ENCODE measurements around the gene NMNAT2.

The NMNAT2 gene

DNA sequence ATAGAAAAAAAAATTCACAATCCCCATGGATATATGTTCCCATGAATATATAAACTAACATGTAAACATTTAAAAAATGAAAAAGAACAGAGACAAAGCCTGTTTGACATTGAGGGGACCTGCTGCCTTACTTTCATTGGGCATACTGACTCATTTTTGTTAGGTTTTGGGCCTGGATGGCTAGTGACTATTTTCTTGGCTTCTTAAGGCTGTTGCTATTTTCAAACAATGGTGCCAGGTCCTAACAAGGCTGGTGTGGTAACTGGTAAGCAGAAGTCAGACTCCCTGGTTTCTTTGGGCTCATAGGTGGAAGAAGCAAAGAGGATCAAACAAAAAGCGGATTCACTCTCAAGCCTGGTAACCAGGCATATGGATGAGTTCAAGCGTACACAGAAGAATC lies 181.1 kb downstream of the NMNAT2 start:
- no peak for DNase-seq (ENCODE audit: low spot score)

GRCh38 chr1:183236158-183236725 lies 181.9 kb downstream of the NMNAT2 start:
- no peak for DNase-seq (ENCODE audit: low spot score)

GRCh38 chr1:183235503-183235902 lies 182.7 kb downstream of the NMNAT2 start:
- DNase-seq (ENCODE audit: low spot score) = no peak

GRCh38 chr1:183234660-183235476 lies 183.3 kb downstream of the NMNAT2 start:
- DNase-seq (ENCODE audit: low spot score) = peak; percentile 79

DNA sequence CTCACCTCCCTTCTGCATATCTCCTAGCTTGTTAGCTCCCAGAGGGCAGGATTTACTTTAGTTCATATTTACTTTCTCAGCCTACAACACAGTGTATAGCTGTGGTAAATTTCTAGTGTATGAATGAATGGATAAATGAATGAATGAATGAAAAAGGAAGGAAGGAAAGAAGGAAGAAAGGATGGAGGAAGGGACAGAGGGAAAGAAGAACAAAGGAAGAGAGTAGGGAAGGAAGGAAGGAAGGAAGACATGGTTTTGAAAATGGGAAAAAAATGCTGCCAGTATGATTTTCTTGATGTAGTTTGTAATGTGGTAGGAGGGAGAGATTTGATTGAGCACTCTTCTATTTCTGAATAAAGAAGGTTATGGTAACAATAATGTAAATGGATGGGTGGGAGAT lies 185.1 kb downstream of the NMNAT2 start:
- DNase-seq (ENCODE audit: low spot score) = no peak

DNA sequence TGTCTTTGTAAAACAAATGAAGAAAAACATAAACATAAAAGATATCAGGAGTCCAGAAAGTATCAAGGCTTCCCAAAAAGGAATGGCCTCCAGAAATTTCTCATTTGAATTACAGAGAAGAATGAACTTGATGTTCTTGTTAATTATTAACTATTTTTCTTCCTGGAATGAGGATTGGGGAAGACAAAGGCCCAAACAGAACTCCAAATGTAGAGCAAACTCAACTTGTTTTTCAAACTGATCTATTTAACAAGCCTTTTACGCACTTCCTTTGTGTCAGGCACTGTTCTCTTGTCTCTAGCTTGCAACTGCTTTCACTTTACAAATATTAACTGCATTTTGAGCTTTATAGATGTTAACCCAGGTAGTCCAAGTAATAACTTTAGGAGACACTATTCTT lies 186.6 kb downstream of the NMNAT2 start:
- DNase-seq (ENCODE audit: low spot score) = no peak

DNA sequence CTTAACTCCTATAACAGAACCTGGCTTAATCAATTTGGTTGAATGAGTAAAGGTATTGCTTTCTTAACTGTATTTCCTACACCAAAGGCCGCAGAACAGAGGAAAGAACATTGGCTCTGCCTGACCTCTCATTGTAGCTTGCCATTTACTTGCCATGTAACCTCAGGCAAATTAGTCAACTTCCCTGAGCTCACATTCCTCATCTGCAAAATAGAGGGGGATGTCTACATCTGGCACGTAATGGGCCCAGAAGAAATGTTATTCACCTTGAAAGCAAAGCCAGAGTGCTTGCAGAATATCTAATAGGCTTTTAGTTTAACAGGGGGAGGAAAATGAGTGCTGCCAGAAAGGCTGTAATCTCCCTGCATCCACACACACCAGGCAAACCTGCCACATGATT lies 187.8 kb downstream of the NMNAT2 start:
- no peak for DNase-seq (ENCODE audit: low spot score)

GRCh38 chr1:183228347-183229220 lies 189.6 kb downstream of the NMNAT2 start:
- DNase-seq (ENCODE audit: low spot score) = no peak

DNA sequence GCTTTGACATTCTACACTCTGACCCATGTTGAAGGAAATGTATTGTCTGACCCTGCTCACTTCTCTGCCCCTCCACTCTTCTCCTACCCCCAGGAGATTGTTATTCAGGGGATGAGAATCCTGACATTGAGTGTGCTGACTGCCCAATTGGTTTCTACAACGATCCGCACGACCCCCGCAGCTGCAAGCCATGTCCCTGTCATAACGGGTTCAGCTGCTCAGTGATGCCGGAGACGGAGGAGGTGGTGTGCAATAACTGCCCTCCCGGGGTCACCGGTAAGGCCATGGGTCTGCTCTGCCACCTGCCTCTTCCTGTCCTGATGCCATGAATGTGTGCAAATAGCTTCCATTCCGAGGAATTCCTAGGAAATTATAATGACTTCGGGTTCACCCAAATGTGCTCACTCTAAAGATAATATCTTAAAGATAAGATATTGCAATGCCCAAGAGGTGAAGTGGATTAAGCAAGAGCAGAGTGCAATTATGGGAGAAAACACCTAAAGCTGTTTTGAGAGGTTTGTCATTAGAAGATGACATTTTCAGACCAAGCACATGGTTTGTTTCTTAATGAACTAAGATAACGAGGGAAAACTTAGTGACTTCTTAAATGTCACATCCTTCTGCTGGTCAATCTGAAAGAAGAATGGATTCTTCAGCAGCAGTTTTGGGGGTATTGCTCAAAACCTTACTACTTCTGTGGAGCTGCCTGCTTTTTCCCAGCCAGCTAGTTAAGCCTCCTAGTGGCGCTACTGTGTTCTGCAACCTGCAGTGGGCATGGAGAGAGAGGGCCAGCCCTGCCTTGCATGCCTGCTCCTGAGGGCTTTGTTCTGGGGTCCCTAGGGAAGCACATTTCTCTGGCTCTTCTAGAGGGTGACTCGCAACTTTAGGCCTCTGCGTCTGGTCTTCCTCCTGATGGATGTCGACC lies 190.5 kb downstream of the NMNAT2 start:
- peak; percentile 74 for DNase-seq (ENCODE audit: low spot score)

DNA sequence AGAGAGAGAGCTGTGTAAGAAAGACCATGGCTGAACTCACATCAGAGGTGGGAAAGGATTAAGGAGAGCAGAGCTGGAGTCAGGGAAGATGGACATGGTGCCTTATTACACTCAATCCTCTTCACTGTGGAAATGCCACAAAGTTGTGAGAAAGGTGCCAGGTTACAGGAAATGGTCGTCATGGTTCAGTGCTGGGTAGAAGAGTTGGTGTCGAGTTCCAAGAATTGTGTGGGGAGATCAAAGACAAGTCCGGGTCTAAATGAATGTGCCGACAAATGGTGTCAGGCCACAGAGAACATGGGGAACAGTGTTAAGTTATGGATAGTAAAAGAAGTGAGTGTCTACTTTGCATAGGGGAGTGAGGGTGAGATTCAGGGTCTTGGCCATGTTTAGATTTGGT lies 191.2 kb downstream of the NMNAT2 start:
- DNase-seq (ENCODE audit: low spot score) = peak; percentile 39

DNA sequence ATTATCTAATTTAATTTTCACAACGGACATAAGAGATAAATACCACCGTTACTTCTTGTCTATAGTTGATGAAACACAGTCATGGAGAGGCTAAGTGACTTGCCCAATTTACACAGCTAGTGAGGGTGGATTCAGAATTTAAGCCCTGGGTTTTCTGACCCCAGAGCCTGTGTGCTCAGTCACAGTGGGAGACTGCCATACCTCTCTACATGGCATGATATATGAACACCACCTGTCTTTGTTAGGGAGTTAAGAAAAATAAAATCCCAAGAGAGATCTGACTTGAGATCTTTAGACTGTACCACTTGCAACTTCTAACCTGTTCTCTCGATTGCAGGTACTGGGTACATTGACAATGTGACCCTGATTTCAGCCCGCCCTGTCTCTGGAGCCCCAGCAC lies 191.8 kb downstream of the NMNAT2 start:
- no peak for DNase-seq (ENCODE audit: low spot score)

DNA sequence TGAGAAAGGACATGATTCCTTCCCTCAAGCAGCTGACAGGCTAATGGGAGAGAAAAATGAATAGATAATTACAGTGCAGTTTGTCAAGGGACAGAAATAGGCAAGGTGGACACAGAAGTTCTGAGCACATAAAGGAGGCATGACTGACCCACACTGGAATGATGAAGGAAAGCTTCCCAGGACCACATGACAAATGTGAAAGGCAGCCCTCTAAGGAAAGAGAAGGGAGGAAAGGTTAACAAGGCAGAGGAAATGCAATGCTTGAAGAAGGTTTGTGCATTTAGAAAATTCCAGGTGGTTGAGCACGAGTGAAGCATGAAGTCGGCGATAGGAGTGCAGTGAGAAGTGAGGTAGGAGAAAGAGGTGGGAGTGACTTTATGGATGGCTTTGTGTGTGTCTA lies 194.7 kb downstream of the NMNAT2 start:
- DNase-seq (ENCODE audit: low spot score) = no peak

GRCh38 chr1:183222909-183223308 lies 195.3 kb downstream of the NMNAT2 start:
- DNase-seq (ENCODE audit: low spot score) = no peak

GRCh38 chr1:183219616-183220009 lies 198.6 kb downstream of the NMNAT2 start:
- no peak for DNase-seq (ENCODE audit: low spot score)

- DNase-seq (ENCODE audit: low spot score) = peak; percentile 45
Observed at GRCh38 chr1:183218971-183219615, 199.1 kb downstream of the NMNAT2 start.

GRCh38 chr1:183218027-183218618 lies 200.1 kb downstream of the NMNAT2 start:
- DNase-seq (ENCODE audit: low spot score) = no peak

- DNase-seq (ENCODE audit: low spot score) = no peak
Observed at GRCh38 chr1:183215936-183216335, 202.2 kb downstream of the NMNAT2 start.

- no peak for DNase-seq (ENCODE audit: low spot score)
Observed at GRCh38 chr1:183215076-183215720, 203.0 kb downstream of the NMNAT2 start.

- DNase-seq (ENCODE audit: low spot score) = no peak
Observed at GRCh38 chr1:183214021-183214970, 203.9 kb downstream of the NMNAT2 start.

Data from iPS-NIHi11 (cell line).